ENCODE data around the gene LRIG1.

DNA sequence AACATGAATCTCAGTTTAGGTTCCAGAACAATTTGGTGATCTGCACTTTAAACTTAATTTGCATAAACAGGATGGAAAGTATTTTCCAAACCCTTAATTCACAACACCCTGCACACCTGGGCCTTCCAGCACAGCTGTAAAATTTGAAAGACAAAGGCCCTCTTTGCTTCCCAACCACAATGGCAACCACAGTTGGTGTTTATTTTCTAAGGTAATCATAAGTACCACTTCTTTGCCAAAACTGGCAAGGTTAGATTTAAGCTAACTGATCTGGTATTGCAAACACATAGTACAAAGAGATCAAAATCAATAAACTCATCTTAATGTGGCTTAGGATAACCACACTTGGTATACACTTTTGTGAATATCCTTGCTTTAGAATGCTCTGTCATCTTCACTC lies 4.1 kb downstream of the LRIG1 start:
- no peak for TF ChIP-seq POLR2AphosphoS5 (IDR thresholded peaks at IDR 0.05; ENCODE audit: low read depth, low read length)
- no peak for TF ChIP-seq TAF1 (IDR thresholded peaks at IDR 0.05; ENCODE audit: borderline replicate concordance, insufficient read depth, low read length)
- TF ChIP-seq FOXP2 (optimal IDR thresholded peaks at IDR 0.05; ENCODE audit: borderline replicate concordance, extremely low read depth, extremely low read length, insufficient read depth) = no peak
- no peak for TF ChIP-seq SIN3A (IDR thresholded peaks at IDR 0.05; ENCODE audit: borderline replicate concordance, insufficient read depth, low read length)

Data from PFSK-1 (cell line).